A673 (cell line): ENCODE results near the gene PARPBP. TPM values are rescaled to one million over a fixed set of nuclear protein-coding genes. Genes with fewer than 3 reads are reported as not detected.

Experiments used
- BruUV-seq: library from RNA; stranded (reverse); fragments of 400-500 nt; replicated peaks from 2 replicates; lab custom pipeline; 2021; lab: Mats Ljungman, UMichigan
- CTCF ChIA-PET: fragments of 300-600 bp; sonication (Branson Sonifier 250); formaldehyde crosslinking; loops from one replicate; lab custom pipeline; 2022; ENCODE audit warnings: antibody characterized with exemption; lab: Charles Lee
- POLR2A ChIA-PET: fragments of 300-600 bp; sonication (Branson Sonifier 250); formaldehyde crosslinking; loops from one replicate; lab custom pipeline; 2022; ENCODE audit warnings: antibody characterized with exemption; ENCODE audit not compliant: low non-redundant PET; lab: Charles Lee
- DNase-seq: peaks from one replicate; pipeline ENCODE4 v3.0.0-alpha.2; 2015; ENCODE audit warnings: low spot score
- H3K27ac ChIP-seq: fragments of 200-600 bp; sonication (generic); 2 replicates; pipeline ENCODE4 v1.5.1; 2016; ENCODE audit warnings: mixed run types, low read depth, mild to moderate bottlenecking, mixed read lengths, antibody characterized with exemption, low read length; ENCODE audit not compliant: poor library complexity, severe bottlenecking
- H3K27me3 ChIP-seq: fragments of 200-600 bp; sonication (generic); replicated peaks from 2 replicates; pipeline ENCODE4 v1.6.1; 2017; ENCODE audit warnings: mixed run types, low read depth, mild to moderate bottlenecking, mixed read lengths, antibody characterized with exemption, low read length; ENCODE audit not compliant: insufficient read depth, poor library complexity
- H3K36me3 ChIP-seq: fragments of 200-600 bp; sonication (generic); 2 replicates; pipeline ENCODE4 v1.6.1; 2016; ENCODE audit warnings: mixed run types, mild to moderate bottlenecking, mixed read lengths, antibody characterized with exemption, low read length; ENCODE audit not compliant: insufficient read depth, poor library complexity, severe bottlenecking
- H3K4me1 ChIP-seq: fragments of 200-600 bp; sonication (generic); 2 replicates; pipeline ENCODE4 v1.6.1; 2017; ENCODE audit warnings: mixed run types, mild to moderate bottlenecking, mixed read lengths, antibody characterized with exemption, low read length; ENCODE audit not compliant: insufficient read depth, poor library complexity, severe bottlenecking
- H3K4me3 ChIP-seq: fragments of 200-600 bp; sonication (generic); 2 replicates; pipeline ENCODE4 v1.5.1; 2016; ENCODE audit warnings: low read depth, mixed run types, mild to moderate bottlenecking, mixed read lengths, low read length; ENCODE audit not compliant: poor library complexity, severe bottlenecking
- H3K9me3 ChIP-seq: fragments of 200-600 bp; sonication (generic); 2 replicates; pipeline ENCODE4 v1.6.1; 2016; ENCODE audit warnings: mixed run types, low read depth, mild to moderate bottlenecking, mixed read lengths, antibody characterized with exemption, low read length; ENCODE audit not compliant: poor library complexity, severe bottlenecking
- EZH2 ChIP-seq: fragments of 200-600 bp; sonication (generic); IDR thresholded peaks from 2 replicates; pipeline ENCODE4 v1.6.1; 2017; ENCODE audit warnings: borderline replicate concordance, low read depth, mild to moderate bottlenecking, mixed read lengths, antibody characterized with exemption, low read length; ENCODE audit not compliant: poor library complexity, severe bottlenecking
- intact Hi-C: fragments of 100-400 bp; cut with micrococcal nuclease; formaldehyde crosslinking; loops from one replicate; pipeline ENCODE4 v1.10.0; 2022; ENCODE audit not compliant: unreplicated experiment
- total RNA-seq: library from RNA; stranded (reverse); gene quantifications from 2 replicates; pipeline ENCODE4 v1.2.3, GENCODE V29; 2021
- TF ChIP-seq, protein P1 (sequence below): fragments of 300-800, 200-600 bp; sonication (generic); conservative IDR thresholded peaks from 2 replicates; pipeline ENCODE4 v1.5.1; 2017; ENCODE audit warnings: low read depth, mild to moderate bottlenecking, antibody characterized with exemption, low read length, moderate library complexity, mixed read lengths

The PARPBP gene
- total RNA-seq, 1 experiment from 2014 or later: 43.0 TPM

DNA sequence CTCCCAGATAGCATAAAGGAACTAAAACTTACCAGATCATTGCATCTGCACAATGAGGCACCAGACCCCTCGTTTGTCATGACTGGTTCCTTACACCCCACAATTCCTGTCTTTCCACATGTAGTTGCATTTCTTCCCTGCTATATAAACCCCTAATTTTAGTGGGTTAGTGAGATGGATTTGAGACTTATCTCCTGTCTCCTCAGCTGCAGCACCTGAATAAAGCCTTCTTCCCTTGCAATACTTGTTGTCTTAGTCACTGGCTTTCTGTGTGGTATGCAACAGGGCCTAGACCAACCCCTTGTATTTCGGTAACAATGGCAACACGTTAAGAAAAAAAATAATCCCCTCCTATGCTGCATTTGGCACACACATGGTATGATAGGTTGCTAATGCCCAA, 13.1 kb upstream of the PARPBP start:
- DNase-seq: no peak
- ChIA-PET CTCF (no interaction called here), POLR2A (no interaction called here)
- no peaks in the 10 kb centered on the region for H3K4me1 ChIP-seq
- H3K4me3 ChIP-seq: no peak overlapping the region
- H3K27me3 ChIP-seq: no peaks in the 10 kb centered on the region
- TF ChIP-seq EZH2: no peak
- TF ChIP-seq, protein P1, sequence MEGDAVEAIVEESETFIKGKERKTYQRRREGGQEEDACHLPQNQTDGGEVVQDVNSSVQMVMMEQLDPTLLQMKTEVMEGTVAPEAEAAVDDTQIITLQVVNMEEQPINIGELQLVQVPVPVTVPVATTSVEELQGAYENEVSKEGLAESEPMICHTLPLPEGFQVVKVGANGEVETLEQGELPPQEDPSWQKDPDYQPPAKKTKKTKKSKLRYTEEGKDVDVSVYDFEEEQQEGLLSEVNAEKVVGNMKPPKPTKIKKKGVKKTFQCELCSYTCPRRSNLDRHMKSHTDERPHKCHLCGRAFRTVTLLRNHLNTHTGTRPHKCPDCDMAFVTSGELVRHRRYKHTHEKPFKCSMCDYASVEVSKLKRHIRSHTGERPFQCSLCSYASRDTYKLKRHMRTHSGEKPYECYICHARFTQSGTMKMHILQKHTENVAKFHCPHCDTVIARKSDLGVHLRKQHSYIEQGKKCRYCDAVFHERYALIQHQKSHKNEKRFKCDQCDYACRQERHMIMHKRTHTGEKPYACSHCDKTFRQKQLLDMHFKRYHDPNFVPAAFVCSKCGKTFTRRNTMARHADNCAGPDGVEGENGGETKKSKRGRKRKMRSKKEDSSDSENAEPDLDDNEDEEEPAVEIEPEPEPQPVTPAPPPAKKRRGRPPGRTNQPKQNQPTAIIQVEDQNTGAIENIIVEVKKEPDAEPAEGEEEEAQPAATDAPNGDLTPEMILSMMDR: no peak
- H3K36me3 ChIP-seq: peaks cover 44% of the 10 kb centered on the region
- BruUV-seq: no TSS peak
- peaks cover 14% of the 10 kb centered on the region for H3K9me3 ChIP-seq
- no peak overlapping the region for H3K27ac ChIP-seq
- intact Hi-C loops: no loop called here

DNA sequence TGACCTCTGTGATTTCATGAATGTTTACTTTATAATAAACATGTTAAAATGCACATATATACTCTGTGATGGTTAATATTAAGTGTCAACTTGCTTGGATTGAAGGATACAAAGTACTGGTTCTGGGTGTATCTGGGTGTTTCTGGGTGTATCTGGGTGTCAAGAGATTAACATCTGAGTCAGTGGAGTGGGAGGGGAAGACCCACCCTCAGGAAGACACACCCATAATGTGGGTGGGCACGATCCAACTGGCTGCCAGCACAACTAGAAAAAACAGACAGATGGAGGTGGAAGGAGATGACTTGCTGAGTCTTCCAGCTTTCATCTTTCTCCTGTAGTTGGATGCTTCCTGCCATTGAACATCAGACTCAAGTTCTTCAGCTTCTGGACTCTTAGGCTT, 12.0 kb upstream of the PARPBP start:
- DNase-seq: no peak
- intact Hi-C loops: no loop called here
- BruUV-seq: no TSS peak
- H3K9me3 ChIP-seq: peaks cover 14% of the 10 kb centered on the region
- TF ChIP-seq, protein P1: no peak
- TF ChIP-seq EZH2: no peak
- no peaks in the 10 kb centered on the region for H3K4me1 ChIP-seq
- H3K27me3 ChIP-seq: no peaks in the 10 kb centered on the region
- ChIA-PET POLR2A (no interaction called here), CTCF (no interaction called here)
- peaks cover 45% of the 10 kb centered on the region for H3K36me3 ChIP-seq
- no peak overlapping the region for H3K27ac ChIP-seq
- H3K4me3 ChIP-seq: no peak overlapping the region

DNA sequence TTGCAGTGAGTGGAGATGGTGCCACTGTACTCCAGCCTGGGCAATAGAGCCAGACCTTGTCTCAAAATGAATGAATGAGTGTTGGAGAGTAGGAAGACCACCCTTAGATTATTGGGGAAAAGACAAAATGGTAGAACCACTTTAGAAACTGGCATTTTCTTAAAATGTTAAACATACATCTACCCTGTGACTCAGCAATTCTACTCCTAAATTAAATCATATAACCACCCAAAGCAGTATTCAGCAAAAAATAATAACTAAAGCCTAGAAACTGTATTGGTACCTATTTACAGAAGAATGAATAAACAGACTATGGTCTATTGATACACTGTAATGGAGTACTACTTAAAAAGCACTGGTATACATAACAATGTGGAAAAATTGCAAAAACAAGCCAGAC, 9.2 kb upstream of the PARPBP start:
- H3K36me3 ChIP-seq: peaks cover 37% of the 10 kb centered on the region
- H3K4me3 ChIP-seq: no peak overlapping the region
- POLR2A ChIA-PET: no interaction called here
- no peaks in the 10 kb centered on the region for H3K27me3 ChIP-seq
- no peaks in the 10 kb centered on the region for H3K4me1 ChIP-seq
- H3K9me3 ChIP-seq: peaks cover 9% of the 10 kb centered on the region
- TF ChIP-seq, protein P1: no peak
- no peak for TF ChIP-seq EZH2
- DNase-seq: no peak
- CTCF ChIA-PET: no interaction called here
- no peak overlapping the region for H3K27ac ChIP-seq
- intact Hi-C loops: no loop called here
- BruUV-seq: no TSS peak
